Tibial artery (tissue), 4 donors: Measurements from ENCODE around the gene POLK.
"Not testable (repeated sequence)": the region's sequence is repeated elsewhere in the genome, so short reads cannot be mapped to it uniquely, and the experiment has no call there.

Experiments
- DNase-seq, 2 donors: peaks; one replicate each; pipeline ENCODE4 v3.0.0-alpha.2; 2019
- H3K27ac ChIP-seq, 2 donors: fragments of 200-600 bp; sonication (generic) in 1 of 2; 1 replicate in 1 of 2; 2 replicates in 1 of 2; pipeline ENCODE4 v1.5.1; 2018 to 2019; ENCODE audit warnings: mild to moderate bottlenecking in 1 of 2
- H3K27me3 ChIP-seq, 2 donors: fragments of 200-600 bp; sonication (generic) in 1 of 2; one replicate each; pipeline versions ENCODE4 v1.5.1 to v1.6.0; 2016 to 2019
- H3K36me3 ChIP-seq, 3 donors: fragments of 200-600 bp; sonication (generic) in 2 of 3; one replicate each; pipeline ENCODE4 v1.5.1; 2016 to 2019; ENCODE audit warnings: mild to moderate bottlenecking in 2 of 3
- H3K4me1 ChIP-seq, 4 donors: fragments of 200-600 bp; sonication (generic) in 2 of 4; 1 replicate in 3 of 4; 2 replicates in 1 of 4; pipeline ENCODE4 v1.5.1; 2016 to 2019
- H3K4me3 ChIP-seq, 2 donors: fragments of 200-600 bp; sonication (generic) in 1 of 2; 1 replicate in 1 of 2; 2 replicates in 1 of 2; pipeline ENCODE4 v1.5.1; 2018 to 2019; ENCODE audit warnings: mild to moderate bottlenecking in 2 of 2
- H3K9me3 ChIP-seq, 3 donors: fragments of 200-600 bp; sonication (generic) in 1 of 3; one replicate each; pipeline ENCODE4 v1.5.1; 2016 to 2019
- intact Hi-C: fragments of 100-400 bp; cut with DNase I; formaldehyde crosslinking; loops from one replicate; pipeline ENCODE4 v1.15.0; 2023; ENCODE audit warnings: low total_unique reads
- TF ChIP-seq, protein P1 (sequence below), 2 experiments: fragments of 200-600 bp in 1 of 2; fragments of 450-650 bp in 1 of 2; IDR thresholded peaks; one replicate each; pipeline ENCODE4 v1.5.1; 2017 to 2019; ENCODE audit warnings: antibody characterized with exemption in 2 of 2, mild to moderate bottlenecking in 1 of 2, moderate library complexity in 1 of 2

The POLK gene

DNA sequence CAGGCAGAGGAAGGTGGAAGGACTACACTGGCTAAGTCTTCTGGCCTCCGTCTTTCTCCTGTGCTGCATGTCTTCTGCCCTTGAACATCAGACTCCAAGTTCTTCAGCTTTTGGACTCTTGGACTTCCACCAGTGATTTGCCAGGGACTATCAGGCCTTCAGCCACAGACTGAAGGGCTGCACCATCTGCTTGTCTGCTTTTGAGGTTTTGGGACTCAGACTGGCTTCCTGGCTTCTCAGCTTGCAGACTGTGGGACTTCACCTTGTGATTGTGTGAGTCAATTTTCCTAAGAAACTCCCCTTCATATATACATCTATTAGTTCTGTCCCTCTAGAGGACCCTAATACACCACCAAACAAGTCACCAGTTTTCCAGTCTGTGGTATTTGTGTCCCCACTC, 89.9 kb downstream of the POLK start:
- TF ChIP-seq, protein P1, sequence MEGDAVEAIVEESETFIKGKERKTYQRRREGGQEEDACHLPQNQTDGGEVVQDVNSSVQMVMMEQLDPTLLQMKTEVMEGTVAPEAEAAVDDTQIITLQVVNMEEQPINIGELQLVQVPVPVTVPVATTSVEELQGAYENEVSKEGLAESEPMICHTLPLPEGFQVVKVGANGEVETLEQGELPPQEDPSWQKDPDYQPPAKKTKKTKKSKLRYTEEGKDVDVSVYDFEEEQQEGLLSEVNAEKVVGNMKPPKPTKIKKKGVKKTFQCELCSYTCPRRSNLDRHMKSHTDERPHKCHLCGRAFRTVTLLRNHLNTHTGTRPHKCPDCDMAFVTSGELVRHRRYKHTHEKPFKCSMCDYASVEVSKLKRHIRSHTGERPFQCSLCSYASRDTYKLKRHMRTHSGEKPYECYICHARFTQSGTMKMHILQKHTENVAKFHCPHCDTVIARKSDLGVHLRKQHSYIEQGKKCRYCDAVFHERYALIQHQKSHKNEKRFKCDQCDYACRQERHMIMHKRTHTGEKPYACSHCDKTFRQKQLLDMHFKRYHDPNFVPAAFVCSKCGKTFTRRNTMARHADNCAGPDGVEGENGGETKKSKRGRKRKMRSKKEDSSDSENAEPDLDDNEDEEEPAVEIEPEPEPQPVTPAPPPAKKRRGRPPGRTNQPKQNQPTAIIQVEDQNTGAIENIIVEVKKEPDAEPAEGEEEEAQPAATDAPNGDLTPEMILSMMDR (IDR thresholded peaks at IDR 0.05), result no peak
- Histone ChIP-seq H3K27ac (no peak overlapping the region), H3K4me1 (no peaks in the 10 kb centered on the region), H3K36me3 (peaks cover 22 to 34% (median 23%) of the 10 kb centered on the region in 3 donors), H3K27me3 (no peaks in the 10 kb centered on the region), H3K9me3 (no peaks in the 10 kb centered on the region), H3K4me3 (no peak overlapping the region)
- DNase-seq, result no peak
- intact Hi-C loops, result no loop called here

DNA sequence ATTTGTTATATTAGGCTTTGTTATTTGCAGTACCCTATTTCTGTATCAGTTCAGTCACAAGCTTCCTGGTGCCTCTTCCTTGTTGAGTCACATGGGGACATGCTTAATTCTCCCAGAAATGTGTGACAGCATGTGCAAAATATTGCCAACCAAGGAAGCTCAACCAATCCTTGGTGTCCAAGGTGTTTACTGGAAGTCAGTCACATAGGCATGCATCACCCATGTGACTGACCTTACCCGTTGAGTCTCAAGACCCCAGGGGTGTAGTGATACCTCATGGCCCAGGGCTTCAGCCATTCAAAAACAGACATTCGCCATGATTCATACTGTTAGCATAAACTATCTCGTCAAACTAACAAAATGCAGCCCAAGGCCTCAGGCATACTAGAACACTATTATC, 90.3 kb downstream of the POLK start:
- Histone ChIP-seq H3K36me3 (peaks cover 21 to 31% (median 22%) of the 10 kb centered on the region in 3 donors), H3K27me3 (no peaks in the 10 kb centered on the region), H3K9me3 (no peaks in the 10 kb centered on the region), H3K27ac (no peak overlapping the region), H3K4me3 (no peak overlapping the region), H3K4me1 (no peaks in the 10 kb centered on the region)
- no peak for DNase-seq
- intact Hi-C loops, result no loop called here
- TF ChIP-seq, protein P1 (IDR thresholded peaks at IDR 0.05), result no peak

DNA sequence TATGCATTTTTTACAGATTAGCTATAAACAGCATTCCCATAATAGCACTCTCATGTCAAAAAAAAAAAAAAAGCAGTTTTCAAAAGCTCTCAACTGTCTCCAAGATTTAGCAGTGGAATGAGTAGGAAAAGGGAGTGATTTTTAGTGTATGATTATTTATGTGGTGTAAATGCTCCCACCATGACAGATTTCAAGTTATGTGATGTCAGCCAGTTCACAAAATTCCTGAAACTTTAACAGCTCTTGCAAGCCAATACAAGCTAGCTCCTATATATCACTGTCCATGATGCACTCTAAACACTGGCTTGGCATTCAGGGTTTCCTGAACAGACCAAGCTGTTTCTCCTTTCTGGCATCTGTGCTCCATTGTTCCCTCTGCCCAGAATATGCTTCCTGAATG, 91.7 kb downstream of the POLK start:
- H3K36me3 ChIP-seq, result peaks cover 21 to 27% (median 22%) of the 10 kb centered on the region in 3 donors
- intact Hi-C loops, result no loop called here

GRCh38 chr5:75603821-75604220, 92.1 kb downstream of the POLK start:
- intact Hi-C loops, result no loop called here
- TF ChIP-seq, protein P1 (IDR thresholded peaks at IDR 0.05), result no peak
- H3K27ac ChIP-seq, result no peak overlapping the region
- no peaks in the 10 kb centered on the region for H3K9me3 ChIP-seq
- DNase-seq, result no peak
- H3K4me3 ChIP-seq, result no peak overlapping the region
- H3K36me3 ChIP-seq, result peaks cover 20 to 27% (median 21%) of the 10 kb centered on the region in 3 donors
- H3K4me1 ChIP-seq, result no peaks in the 10 kb centered on the region
- H3K27me3 ChIP-seq, result no peaks in the 10 kb centered on the region

More for the DNA sequence above, 91.7 kb downstream of the POLK start:
- H3K27me3 ChIP-seq, result no peaks in the 10 kb centered on the region
- H3K27ac ChIP-seq, result no peak overlapping the region
- TF ChIP-seq, protein P1 (IDR thresholded peaks at IDR 0.05), result no peak
- no peak for DNase-seq
- no peaks in the 10 kb centered on the region for H3K4me1 ChIP-seq
- no peak overlapping the region for H3K4me3 ChIP-seq
- H3K9me3 ChIP-seq, result no peaks in the 10 kb centered on the region

DNA sequence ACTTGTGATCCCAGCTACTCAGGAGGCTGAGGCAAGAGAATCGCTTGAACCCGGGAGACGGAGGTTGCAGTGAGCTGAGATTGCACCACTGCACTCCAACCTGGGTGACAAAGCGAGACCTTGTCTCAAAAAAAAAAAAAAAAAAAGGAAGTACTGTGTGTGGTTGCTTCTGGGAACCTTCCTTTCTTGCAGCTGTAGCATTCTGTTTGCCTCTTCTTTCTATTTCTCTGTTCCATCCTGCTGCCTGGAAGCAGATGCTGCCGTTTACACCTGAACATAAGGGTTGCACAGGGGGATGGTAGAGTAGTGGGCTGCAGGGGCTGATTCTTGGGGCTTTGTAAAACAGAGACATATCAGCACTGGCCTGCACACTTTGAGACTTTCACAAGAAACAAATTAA, 95.7 kb downstream of the POLK start:
- DNase-seq, H3K27ac ChIP-seq, H3K9me3 ChIP-seq, intact Hi-C loops, H3K27me3 ChIP-seq, H3K4me3 ChIP-seq, H3K36me3 ChIP-seq: not testable (repeated sequence)
- H3K4me1 ChIP-seq, result peaks cover 0 to 15% (median 8%) of the 10 kb centered on the region in 4 donors

- TF ChIP-seq, protein P1 (IDR thresholded peaks at IDR 0.05), result no peak
- Histone ChIP-seq H3K36me3 (peaks cover 0 to 5% (median 0%) of the 10 kb centered on the region in 3 donors), H3K4me3 (no peak overlapping the region), H3K27me3 (no peaks in the 10 kb centered on the region), H3K4me1 (peaks cover 0 to 15% (median 8%) of the 10 kb centered on the region in 4 donors), H3K27ac (no peak overlapping the region), H3K9me3 (no peaks in the 10 kb centered on the region)
- no peak for DNase-seq
- intact Hi-C loops, result no loop called here
These were observed 97.2 kb downstream of the POLK start for GRCh38 chr5:75608870-75609269.
